Medulla oblongata (tissue), 1 donor: ENCODE data around the gene OCRL.

ENCODE experiments used
- DNase-seq: peaks from one replicate; pipeline ENCODE4 v3.0.0-alpha.2; 2015; ENCODE audit errors: extremely low spot score

OCRL gene

DNA sequence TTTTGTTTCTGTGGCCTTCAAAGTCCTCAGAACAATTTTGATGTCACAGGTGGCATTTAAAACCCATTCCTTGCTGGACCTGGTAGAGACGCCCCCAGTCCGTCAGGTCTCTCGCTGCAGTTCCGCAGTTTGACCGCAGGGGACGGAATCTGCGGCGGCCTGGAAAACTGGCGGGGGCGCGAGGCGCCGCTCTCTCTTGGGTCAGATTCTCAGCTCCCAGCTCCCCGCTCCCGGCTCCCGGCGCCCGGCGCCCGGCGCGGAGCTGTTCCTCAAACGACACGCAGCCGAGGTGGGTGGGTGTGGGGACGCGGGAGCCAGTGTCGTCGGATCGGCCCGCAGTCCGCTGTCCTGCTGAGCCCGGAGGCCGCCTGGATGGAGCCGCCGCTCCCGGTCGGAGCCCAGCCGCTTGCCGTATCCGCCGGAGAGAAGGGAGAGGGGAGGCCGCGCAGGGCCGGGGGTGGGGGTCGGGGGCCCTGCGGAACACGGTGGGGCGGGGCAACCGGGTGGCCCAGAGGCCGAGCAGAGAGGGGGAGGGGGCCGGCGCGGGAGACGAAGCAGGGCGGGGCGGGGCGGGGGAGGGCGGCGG lies at the start of gene OCRL:
OCRL (plus strand) TSS at position 192 of the 586 bp plus-strand sequence; CDS start at position 373, 181 bp downstream.
- DNase-seq, result peak; percentile 70

DNA sequence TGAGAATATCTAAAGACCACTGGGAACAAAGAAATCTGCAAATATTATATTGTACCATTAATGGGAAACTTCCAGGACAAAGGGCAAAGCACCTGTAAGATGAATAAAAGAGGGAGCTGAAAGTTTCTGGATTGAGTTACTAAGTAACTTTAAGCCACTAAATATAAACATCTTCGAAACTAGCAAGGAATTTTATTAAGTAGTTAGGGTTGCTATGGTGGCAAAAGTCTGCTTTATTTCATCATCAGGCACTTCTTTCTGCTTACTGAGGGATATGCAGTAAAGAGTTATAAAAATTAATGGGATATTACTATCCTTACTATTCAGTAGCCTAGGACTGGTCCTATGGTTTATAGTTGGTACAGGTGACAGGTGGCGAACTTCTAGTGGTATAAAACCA lies 49.7 kb upstream of the OCRL start:
- DNase-seq, result no peak

DNA sequence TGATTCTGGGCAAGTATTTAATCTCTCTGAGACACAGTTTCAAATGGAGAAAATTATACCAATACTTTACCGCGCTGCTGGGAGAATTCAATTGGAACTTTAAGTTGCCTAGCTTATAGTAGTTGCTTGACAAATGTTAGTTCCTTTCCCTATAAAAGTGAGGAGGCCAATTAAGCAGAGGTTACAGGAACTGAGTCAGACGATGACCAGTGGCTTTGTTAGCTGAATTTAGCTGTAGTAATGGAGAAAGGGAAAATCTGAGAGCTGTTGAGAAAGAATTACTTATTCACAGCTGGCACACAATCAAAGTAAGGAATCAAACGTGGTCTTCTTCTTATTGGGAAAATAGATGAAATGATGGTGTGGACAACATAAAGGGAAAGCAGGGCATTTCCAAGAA lies 46.4 kb upstream of the OCRL start:
- no peak for DNase-seq

DNA sequence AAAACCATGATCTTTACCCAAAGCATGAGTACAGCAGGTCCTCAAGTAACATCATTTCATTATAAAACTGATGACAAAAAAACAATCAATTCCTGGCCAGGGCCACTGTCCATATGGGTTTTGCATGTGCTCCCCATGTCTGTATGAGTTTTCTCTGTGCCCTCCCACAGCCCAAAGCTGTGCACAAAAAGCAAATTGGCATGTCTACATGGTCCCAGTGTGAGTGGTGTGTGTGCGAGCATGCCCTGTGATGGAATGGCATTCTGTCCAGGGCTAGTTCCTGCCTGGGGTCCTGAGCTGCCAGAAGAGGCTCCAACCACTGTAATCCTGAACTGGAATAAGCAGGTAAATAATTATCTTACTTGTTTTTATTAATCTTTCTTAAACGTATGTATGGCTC lies 45.2 kb upstream of the OCRL start:
- no peak for DNase-seq

DNA sequence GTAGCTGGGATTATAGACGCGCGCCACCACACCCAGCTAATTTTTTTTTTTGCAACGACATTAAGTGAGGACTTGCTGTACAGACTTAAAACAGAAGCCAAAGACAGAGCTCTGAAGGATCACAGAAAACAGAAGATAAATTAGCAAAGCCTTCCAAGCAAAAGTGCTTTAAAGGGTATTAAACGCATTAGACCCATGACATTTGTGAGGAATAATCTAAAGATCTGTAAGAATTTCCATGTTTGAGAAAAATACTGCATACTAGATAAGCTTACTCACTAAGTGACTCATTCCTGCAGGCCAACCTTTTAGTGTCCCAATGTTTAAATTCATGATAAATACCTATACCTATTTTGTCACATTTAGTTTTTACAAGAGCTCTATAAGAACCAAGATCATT lies 44.2 kb upstream of the OCRL start:
- no peak for DNase-seq

DNA sequence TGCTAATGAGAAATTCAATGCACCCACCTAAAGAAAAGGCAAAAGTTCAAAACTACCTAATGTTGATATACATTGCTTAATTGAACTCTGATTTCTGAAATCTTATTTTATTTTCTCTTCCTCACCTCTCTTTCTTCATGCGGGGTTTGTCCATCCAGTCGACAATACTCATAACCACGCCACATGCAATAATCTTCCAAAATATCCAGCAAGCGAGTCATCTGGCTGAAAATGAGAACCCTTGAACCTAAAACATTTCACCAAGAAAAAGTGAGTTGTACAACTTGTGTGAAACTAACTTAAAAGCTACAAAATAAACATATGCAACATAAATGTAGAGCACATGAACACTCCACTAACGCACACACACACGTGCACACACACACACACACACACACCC lies 43.4 kb upstream of the OCRL start:
- no peak for DNase-seq

DNA sequence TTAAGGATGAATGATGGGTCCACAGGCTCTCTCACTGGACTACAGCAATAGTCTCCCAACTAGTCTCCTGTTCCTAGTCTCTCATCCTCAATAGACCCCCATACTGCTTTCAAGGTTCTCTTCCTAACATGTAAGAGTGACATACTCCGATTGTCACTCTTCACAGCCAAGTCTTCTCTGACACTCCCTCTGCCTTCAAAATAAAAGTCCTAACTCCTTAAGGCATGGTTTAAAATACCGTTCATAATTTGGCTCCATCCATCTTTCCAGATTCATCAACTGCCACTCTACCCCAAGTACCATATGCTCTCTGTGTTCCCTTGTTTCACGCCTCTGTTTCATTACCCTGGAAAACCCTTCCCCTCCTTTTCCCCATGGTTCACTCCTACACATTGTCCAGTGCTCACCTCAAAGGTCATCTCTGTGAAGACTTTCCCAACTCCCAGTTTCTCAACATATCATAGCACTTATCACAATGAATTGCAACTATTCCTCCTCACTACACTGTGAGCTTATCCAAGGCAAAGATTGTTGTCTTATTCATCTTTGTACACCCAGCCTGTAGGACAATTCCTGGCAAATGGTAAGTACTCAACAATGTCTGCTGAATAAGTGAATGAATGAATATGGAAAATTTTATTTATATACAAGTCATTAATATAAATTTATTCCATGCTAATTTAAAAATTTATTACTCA lies 42.8 kb upstream of the OCRL start:
- DNase-seq, result no peak

DNA sequence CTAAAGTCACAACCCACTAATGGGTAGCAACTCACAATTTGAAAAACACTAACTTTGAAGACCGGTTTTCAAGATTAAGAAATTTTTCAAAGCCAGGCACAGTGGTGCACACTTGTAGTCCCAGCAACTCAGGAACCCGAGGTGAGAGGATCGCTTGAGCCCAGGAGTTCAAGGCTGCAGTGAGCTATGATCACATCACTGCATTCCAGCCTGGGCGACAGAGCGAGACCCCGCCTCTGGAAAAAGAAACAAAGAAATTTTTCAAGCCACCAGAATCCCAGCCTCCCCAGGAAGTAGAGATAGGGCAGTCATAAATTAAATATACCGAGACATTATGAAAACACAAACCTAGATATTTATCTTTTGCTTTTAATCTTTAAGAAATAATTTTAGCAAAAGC lies 29.7 kb upstream of the OCRL start:
- no peak for DNase-seq

DNA sequence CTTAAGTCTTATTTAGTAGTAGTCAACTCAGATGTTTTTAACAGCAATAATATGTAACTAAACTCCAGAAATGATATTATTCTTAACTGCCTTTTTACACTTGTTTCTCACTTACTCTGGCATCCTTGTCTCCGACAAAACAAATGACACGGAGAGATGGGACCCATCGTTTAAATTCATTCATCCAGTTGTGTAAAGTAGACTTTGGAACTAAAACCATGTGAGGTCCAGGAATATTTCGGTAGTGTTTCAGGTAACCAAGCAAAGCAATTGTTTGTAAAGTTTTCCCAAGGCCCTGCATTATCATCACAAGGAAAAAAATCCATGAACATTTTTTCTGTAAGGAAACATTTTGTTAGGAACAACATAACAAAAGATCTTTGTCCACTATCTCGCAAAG lies 28.4 kb upstream of the OCRL start:
- no peak for DNase-seq

DNA sequence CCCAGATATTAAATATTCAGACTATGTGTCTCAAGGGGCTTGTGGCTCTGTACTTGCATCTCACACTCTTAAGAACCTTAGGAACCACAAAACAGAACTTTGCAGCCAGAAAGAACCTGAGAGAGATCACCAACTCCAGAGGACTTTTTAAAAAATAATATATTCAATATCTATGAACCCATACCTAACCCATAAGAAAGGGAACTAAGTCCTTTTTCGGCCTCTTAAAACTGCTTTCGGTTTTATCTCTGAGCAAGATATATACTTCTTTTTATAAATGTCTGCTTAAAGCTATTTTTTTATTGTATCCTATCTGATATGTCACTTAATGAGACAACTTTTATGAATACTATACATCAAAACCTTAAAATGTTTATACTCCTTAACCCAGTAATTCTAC lies 27.6 kb upstream of the OCRL start:
- DNase-seq, result no peak

DNA sequence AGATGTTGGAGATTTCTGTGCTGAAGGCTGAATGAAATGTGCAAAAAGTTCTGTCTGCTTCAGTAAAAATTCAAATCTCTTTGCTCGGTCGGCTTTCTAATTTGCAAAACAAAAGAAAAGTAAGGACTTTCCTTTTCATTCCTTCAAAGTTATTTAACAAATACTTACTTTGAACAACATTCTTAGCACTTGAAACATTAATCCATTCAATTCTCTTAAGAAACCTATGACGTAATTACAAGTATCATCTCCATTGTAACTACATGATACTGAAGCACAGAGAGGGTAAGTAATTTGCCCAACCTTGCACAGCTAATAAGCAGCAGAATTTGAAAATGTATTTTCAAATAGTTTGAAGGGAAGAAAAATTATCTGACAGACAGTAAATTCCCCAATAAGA lies 23.7 kb upstream of the OCRL start:
- DNase-seq, result no peak

DNA sequence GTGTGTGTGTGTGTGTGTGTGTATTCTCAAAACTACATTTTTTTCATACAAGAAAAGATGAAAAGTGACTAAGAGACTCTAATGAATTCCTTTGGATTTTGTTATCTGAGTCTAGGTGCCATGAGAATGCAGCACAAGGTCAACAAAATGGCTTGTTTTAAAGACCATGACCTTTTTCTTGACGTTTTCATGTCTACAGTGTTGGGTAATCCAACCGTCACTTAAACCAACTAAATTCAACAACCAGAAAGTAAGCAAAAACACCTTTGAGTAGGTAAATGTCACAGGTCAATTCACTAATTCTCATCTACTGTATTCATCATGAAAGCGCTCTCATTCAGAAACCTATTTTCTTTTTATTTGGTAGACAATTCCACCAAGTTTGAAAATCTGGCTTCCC lies 19.9 kb upstream of the OCRL start:
- DNase-seq, result no peak

DNA sequence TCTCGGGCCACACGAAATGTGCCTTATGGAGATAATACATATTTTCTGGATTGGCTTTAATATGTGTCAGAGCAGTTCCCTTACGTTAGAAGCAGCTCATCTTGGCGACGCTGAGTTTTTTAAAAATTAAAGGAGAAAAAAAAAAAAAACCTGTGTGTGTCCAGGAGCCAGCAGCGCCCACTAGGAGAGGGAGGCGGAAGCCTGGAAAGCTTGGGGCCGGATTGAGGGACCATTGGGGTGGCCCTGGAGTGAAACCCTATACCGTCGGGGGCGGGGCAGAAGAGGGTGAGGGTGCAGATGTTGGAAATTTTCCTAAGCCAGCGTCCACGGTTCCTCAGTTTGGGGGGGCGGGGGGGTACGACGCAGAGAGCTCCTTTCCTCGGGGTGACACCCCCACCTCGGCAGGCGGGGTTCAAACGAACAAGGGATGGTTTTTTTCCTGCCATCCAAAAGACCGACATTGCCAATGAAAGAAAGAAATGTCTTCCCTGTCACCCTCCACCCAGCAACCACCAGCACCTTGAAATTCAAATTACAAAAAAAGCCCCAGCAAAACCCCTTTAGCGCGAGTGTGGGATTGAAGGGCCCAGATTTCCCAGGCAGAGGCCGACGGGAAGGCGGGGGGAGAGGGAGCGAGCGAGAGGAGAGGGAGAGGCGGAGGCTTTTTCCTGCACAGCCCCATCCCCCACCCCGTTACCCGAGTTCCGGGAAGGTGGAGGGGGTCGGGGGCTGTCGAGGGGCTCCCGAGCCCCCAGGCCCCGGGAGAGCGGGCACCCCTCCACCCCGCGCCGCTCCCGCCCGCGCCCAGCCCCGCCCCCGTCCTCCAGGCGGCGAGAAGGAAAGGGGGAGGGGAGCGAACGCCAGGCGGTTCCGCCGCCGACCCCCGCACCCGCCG lies 17.6 kb upstream of the OCRL start:
- DNase-seq, result peak; percentile 26

DNA sequence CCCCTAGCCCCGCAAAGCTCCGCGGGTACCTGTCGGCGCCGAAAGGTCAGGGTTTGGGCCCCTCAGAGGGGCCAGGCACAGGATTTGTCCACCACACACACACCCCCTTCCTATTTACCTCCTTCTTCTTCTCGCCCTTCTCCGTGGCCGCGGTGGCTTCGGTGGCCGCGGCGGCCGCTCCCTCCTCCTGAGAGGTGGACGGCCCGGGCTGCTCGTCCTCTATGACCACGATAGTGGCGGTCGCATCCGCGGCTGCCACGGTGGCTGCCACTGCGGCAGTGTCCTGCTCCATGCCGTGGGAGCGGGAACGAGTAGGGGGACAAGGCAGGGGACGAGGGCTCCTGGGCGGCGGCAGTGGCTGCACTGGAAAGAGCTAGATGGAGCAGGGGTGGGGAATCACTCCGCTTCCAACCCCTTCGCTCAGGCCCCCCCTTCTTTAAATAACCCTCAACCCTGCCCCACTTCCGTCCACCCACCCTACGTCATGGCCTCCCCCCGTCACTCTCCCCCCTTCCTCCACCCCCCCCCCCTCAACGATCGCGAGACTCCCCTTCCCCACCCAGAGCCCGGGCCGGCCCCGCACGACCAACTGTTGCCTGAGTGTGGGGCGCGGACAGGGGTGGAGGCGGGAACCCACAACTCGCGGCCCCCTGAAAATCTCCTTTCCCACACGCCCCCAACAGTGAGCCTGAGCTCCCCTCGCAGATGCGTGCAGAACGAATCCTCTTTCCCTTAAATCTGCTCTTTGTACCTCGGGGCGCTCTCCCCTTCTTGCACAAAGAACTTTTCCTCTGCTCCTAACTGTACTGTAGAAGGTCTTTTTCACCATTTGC lies 16.8 kb upstream of the OCRL start, which contains the start of gene SMARCA1:
SMARCA1 (minus strand) TSS at position 412 of the 833 bp plus-strand sequence; CDS start at position 292, 120 bp downstream.
- DNase-seq, result peak; percentile 27

DNA sequence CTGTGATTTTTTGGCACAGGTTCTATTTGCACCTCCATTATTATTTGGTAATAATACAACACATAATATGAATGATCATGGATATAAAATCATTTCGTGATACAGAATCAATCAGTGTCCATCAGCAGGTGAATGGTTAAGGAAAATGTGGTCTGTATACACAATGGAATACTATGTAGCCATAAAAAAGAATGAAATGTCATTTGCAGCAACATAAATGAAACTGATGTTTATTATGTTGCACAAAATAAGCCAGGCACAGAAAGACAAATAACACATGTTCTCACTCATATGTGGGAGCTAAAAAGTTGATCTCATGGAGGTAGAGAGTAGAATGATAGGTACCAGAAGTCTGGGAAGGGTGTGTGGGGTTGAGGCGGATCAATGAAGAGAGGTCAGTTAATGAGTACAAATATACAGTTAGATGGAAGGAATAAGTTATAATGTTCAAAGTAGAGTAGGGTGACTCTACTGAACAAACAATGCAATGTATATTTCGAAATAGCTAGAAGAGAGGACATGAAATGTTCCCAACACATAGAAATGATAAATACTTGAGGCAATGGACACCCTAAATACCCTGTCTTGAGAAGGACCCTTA lies 15.7 kb upstream of the OCRL start:
- no peak for DNase-seq

DNA sequence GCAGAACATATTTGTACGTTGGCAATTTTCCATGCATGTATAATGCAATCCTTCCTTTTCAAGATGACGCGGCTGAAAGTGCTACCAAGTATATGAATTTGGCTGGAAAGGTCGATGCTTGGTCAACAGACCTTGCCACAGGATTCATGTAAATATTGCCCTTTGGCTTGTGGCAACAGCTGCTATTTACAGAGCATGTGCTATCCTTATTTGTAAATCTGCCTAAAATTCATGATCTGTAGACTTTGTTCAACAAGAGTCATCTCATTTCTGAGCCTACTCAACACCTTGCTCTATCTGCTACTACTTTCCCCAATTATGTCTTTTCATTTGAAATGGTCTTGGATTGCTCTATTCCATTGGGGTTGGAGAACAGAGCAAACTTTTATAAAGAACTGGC lies 14.9 kb upstream of the OCRL start:
- DNase-seq, result no peak

DNA sequence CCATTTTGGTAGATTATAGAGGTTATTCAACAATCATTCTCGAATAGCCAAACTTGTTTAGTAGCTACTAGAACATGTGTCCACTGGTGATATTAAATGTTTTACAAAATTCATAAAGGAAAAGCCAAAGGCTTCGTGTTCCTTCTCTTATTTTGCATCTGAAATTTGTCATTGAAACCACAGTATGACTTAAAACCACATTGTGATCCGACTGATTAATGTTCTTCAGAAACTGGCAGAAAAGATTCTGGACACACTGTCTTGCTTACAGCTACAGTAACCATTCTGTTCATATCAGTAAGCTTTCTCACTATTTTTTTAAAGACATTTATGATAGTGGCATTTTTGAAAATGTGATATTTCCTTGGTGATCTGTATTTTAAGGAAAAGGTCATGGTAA lies 14.2 kb upstream of the OCRL start:
- DNase-seq, result no peak

DNA sequence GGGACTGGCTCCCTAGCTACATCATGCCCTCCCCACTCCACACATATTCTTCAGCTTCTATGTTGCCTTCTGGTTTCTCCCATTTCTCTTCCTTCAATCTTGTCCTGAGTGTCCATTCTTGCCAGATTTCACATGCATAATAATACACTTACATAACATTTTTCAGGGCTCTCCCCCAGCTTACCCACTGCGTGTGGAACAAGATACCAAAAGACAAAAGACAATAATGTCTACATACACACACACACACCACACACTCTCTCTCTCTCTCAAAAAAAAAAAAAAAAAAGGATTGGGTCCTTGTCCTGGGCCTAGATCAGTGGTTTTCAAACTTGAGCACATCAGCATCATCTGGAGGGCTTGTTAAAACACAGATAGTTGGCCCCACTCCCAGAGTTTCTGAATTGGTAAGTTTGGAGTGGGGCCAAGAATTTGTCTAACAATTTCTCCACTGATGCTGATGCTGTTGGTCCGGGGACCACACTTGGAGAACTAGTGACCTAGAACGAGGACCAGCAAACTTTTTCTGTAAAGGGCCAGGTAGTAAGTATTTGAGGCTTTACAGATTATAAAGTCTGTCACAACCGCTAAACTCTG lies 10.3 kb upstream of the OCRL start:
- no peak for DNase-seq

DNA sequence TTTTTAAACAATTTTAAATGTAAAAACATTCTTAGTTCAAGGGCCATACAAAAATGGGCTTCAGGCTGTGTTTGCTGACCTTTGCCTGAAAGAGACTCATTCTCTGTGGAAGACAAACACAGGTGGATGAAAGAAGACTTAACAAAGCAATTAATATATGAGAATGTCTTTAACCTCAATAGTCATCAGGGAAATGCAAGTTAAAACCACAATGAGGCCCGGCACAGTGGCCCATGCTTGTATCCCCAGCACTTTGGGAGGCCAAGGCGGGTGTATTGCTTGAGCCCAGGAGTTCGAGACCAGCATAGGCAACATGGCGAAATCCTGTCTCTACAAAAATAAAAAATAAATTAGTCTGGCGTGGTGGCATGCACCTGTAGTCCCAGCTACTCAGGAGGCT lies 9.6 kb upstream of the OCRL start:
- no peak for DNase-seq

DNA sequence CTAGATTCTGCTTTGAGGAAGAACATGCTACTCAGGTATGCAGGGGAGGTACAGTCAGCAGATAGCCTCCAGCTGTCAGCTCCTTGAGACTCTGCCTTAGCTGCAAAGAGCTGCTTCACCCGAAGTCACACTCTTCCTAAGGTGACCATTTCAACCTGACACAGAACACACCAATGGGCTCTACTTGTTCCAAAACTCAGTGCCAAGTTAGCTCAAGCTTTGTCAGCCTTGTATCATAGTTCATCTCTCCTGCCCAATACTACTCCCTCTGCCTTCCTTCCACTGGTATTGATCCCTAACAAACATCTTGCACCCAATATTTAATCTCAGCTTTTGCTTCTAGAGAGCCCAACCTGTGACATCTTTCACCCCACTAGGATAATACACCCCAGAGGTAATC lies 8.9 kb upstream of the OCRL start:
- no peak for DNase-seq
